ENCODE measurements around the gene OSBPL7. TPM values are rescaled to one million over a fixed set of nuclear protein-coding genes. Genes with fewer than 3 reads are reported as not detected.
A peak's percentile ranks its signal among the peaks of the same experiment; 100 is the strongest.

Gene OSBPL7
- total RNA-seq, 1 donor from 2014 or later = 3.7 TPM

DNA sequence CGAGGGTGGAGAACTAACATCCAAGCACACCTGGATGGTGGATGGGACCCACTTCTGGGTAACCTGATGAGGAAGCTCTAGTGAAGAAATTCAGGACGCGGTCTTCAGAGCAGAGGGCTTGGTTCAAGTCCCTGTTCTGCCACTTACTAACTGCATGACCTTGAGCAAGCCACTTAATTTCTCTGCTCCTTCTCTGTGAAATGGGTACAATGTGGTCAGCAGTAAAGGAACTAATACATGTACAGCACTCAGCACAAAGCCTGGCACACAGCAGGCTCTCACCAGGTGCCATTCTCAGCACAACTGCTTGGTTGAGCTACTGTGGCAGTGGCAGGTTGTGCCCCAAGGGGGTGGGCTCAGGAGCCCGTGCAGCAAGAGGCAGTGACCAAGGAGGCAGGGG lies 1.9 kb upstream of the OSBPL7 start:
- no peak for DNase-seq

DNA sequence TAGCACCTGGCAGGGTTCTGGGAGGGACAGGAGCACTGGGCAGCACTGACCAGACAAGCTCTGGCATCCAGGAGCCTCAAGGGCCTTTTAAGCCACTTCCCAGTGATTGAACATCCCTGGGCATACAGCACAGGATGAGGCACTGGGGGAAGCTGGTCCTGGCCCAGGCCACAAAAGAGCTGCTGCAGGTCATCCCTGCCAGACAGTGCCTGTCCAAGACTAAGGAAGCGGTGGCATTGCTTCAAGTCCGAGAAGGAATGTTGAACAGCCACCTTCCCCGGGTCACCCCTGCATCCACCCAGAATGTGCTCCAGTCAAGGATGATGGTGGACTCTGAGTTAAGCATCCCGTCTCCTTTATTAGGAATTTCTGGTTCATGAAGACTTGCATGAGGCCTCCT lies 1.2 kb upstream of the OSBPL7 start:
- DNase-seq = no peak

DNA sequence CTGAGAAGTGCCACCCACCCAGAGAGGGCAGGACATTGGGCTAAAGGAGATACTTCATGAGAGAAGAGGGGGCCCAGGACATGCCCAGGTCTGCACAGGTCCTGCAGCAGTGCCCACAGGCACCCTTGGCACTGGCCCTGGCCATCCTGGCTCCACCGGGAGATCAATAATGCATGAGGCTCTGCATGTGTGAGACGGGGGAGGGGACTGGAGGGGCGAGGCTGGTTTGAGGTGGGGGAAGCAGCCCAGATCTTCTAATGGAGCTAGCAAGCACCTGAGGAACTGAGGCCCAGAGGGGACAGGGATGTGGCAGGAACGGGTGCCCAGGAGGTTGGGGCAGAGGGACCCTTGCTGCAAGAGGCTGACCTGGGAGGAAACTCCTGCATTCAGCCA lies 567 bp downstream of the OSBPL7 start:
- no peak for DNase-seq

DNA sequence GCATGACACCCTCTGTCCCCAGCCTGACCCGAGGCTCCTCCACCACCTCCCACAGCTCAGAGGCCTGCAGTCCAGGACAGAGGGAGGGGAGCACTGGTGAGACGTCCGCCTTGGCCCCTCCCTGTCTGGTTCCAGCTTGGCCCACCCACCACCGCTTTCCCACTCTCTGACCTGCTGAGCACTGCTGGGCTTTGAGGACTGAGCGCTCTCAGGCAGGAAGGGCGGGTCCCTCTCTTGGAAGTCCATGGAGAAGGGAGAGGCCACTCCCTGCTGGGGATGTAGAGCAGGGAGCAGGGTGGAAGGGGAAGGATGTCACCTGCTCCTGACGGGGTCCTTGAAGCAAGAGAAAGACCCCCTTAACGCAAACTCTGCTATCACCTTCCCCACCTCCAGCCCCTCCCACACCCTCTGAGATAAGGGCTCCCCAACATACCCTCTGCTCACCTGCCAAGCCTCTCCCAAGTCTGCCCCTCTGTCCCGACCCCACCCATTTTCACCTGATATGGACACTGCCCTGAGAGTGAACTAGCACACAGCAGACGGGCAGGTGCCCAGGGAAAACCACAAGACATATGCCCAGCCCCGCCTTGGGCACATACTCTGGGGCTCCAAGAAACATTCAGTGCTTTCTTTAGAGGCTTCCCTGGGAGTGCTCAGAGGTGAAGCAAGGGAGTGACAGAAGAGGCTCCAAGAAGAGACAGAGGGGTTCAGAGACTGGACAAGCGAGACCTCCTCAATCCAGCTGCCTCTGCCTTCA lies 1.4 kb downstream of the OSBPL7 start:
- DNase-seq = no peak

DNA sequence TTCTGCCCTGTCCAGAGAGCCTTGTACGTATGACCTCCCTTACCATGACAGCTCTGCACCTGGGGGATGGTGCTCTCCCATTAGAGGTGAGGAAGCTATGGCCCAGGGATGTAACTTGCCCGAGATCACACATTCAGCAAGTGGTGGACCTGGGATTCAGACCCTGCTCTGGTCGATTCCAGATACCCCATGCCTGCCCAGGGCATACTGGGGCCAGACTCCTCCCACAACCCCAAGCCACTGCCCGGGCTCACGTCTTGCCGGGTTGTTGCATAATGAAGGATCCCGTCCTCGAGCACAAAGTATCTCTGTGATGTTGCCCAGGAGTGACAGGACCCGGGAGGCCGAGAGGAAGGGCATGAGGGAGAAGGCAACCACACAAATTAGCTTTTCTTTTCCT lies 2.1 kb downstream of the OSBPL7 start:
- DNase-seq = no peak

DNA sequence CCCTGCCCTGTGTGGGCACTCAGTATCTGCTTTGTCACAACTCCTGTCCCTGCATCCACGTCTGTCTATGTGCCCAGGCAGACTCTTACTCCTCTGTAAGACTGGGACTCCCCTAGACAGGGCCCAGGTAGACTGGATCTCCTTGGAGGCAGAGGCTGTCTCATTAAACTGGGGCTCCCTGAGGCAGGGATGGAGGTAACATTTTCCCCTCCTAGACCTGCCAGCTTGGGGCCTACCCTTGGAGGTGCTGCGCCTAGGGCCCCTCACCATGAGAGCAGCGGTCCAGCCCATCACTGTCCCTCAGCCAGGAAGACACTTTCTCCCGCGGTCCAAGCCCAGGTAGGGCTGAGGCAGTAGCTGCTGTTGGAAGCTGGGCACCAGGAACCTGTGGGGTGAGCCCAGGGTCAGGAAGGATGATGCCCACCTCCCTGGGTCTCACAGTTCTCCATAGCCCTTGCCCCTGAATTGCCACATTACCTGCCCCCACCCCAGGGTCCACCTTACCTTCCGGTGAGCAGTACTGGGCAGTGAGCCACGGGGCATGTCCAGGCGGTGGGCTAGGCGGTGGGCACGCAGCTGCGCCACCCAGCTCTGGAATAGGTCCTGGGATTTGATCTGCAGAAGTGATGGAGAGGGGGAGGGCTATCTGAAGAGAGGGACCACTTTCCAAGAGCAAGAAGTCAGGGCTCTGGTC lies 3.4 kb downstream of the OSBPL7 start:
- no peak for DNase-seq

DNA sequence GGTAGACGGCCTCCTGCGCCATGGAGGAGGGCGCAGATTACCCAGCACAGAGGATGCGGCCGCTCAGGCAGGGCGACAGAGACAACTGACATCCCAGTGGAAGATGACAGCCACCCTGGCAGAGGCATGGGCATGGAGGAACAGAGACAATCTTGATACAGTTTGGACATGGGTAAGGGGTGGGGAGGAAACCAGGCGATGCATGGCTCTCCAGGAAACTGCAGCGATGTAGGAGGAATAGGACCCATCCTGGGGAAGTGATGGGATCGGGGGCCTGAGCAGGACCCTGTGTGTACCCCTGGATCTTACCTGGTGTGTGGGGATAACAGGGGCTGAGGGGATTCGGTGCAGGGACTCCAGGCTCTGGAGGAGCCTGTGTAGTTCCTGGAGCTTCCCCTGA lies 4.6 kb downstream of the OSBPL7 start:
- DNase-seq = no peak

DNA sequence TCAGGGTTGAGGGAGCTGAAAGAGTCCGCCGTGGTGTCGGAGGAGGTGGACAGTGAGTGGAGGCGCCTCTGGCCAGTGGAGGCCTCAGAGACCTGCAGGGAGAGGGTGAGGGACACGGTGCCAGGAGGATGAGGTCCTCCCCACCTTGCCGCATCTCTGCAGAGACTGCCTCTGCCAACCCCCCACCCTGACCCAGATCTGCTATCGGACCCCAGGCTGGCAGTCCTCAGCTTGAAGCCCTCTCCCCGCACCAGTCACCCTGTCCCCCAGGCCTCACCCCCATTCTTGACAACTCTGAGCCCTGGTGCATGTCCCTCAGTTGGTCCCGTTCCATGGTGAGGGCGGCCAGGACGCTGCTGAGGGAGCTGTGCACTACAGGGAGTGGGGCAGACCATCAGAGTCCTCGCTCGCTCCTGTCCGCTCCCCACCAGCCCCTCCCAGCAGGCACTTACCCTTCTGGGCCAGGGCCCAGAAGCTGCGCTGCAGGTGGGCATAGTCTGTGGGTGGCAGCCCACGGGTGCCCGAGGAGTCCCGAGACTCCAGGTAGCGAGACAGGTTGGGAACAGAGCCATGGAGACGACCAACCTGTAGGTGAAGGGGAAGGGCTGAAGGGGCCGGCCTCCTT lies 5.4 kb downstream of the OSBPL7 start:
- no peak for DNase-seq

DNA sequence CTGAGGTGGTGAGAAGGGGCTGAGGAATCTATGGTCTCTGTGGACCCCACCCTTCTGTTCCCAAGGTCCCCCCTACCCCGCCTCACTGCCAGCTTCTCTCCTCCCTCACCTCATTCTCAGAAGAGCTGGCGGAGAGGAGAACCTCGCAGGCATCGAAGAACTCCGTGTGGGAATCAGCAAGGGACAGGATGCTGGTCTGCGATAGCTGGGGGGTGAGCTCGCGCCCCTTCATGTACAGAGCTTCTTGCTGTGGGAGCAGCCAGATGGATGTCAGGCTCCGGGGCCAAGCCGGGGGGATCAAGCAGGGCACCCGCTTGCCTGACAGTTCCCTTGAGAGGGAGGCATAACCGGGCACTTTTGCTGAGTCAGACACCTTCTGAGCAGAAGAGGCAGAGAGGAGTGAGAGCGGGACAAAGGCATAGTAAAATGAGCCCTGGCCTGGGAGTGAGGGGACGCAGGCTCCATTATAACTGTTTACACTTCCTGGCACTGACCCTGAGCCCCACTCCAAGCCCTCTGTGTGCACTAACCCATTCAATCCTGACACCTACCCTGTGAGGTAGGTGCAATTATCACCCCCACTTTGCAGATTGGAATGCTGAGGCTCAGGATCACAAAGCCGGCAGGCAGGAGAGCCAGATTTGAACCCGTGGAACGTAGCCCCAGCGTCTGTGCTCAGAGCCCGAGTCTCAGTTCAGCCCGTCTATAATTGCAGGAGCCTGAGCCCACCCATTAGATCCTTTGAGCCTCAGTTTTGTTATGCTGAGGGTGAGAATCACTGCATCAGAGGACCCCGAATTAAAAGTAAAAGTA lies 6.3 kb downstream of the OSBPL7 start:
- DNase-seq = no peak

DNA sequence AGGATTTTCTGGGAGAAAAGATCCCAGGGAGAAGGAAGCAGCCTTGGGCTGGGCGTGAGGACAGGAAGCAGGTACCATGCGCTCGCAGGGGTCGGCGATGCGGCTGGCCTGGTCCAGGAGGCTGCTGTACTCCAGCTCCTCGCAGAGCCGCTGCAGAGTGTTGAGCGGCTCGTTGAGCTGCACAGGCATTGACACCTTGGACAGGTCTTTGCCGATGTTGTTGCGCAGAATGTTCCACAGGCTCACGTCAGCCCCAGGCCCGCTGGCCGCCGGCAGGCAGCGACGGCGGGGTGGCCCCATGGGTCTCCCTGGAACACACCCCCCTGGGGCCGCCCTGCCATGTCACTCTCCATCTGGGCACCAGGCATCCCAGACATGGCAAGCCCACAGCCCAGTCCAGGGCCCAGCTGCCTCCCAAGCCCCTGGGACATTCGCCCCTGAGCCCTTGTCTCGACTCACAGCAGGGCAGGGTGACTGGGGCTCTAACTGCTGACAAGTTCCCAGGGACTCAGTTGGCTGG lies 8.0 kb downstream of the OSBPL7 start:
- DNase-seq = no peak

DNA sequence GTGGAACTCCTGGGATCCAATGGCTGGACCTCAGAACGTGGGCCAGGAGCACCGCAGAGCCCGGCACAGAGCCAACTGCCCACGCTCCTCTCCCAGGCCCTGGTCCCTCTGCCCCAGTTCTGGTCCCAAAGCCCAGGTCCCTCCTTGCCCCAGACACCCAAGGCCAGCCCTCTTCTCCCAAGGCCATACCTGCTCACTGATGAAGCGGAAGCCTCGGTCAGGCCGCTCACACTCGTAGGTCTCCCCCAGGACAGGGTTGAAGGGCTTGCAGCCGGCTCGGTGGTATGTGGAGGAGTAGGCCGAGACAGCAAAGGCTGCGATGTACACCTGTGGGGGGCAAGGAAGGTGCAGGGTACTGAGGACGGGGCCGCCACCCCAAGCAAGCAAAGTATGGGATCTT lies 8.5 kb downstream of the OSBPL7 start:
- no peak for DNase-seq

DNA sequence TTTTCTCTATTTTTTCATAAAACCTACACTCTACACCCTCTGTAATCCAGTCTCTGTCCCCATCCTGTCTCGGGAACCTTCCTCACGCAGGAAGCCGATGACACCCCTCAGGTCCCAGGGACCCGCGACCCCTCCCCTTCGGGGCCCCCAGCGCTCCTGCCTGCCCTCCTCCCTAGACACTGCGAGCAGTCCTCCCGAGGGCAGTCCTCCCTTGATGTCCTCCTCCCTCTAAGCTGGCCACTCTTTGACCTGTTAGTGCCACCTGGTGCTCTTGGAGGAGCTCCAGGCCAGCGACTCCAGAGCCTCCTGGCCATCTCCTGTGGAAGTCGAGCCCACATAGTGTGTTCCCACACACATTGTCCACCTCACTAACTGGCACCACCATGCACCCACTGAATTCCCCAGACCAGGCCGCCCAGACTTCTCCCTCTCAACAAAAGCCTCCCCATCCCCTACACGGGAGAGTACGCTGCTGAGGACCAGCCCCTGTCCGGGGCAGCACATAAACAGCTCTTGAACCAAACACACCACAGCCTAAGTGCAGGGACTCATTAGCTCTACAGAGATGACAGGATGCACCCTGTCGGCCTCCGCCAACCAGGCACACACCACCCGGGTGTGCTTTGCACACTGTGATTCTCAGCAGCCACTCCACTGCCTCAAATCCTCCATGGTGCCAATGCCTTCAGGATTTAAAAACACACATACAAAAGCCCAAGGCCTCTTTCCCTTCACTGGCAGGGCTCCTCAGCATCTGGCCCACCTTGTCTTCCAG lies 9.3 kb downstream of the OSBPL7 start:
- DNase-seq = no peak

DNA sequence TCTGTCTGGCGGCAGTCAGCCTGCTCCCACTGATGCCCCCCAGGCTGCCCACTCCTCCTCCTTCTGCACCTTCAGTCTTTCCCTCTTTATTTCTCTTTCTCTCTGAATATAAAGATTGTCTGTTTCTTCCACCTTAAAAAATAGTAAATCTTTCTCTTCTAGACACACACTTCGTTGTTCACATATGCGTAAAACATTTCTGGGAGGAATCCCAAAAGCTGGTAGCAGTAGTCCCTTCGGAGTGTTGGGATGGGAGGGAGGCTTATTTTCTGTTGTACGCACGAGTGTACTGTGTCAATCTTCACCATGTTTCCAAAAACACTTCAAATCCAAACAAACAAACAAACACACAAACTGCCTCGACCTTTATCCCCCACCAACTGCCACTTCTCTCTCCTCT lies 9.9 kb downstream of the OSBPL7 start:
- DNase-seq = peak; percentile 12

DNA sequence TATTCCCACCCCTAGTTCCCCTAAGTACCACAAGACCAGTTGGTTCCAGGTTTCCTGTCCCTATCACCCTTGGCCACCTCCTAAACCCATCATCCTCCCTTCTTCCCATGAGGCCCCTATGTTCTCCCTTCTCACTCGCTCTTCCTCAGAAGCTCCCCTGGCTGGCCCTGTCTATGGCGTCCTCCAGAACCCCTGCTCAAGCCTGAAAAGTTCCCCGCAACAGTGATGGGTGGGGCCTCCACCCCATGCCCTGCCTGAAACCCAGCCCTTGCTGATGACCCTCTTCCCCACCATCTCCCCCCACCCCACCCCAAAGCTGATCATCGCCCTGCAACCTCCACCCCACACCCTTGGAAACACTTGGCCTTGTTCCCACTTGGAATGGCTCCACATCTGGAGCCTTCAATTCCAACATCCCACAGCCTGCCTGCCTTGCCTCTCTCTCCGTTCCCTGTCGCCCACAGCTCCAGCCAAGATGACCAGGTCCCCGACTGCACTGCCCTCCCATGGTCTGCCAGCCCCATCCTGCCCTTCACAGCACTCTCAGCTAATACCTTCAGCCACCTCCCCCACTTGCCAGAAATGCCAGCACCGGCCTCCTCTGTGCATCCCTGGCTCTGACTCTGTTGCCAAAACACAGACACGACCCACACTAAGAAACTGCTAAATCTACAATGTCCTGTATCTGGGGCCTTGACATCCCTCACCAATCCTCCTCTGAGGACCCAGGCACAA lies 10.5 kb downstream of the OSBPL7 start:
- no peak for DNase-seq

DNA sequence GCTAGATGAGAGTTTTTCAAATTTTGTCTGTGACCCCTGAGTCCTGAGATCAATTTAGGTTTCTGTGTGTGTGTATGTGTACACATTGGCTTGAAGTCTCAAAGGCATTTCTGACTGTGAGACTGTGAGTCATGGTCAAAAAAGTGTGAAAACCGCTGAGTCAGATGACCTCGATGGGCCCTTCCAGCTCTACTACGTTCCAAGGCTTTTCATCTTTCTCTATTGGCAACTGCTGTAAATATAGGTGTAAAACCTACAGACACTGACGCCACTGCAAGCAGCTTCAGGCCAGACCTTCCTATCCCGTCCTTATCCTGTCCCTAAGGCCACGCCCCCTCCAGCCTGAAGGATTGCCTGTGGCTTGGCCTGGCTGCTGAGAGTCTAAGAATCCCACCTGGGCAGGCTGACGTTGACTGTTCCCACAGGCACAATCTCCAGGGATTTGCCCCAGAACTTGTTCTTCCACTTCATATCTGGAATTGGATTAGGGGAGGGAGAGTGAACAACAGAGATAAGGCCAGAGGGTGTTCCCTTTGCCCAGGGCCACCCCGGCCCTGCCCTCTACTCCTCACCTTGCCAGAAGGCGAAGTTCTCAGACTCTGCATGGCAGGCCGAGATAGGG lies 11.3 kb downstream of the OSBPL7 start:
- DNase-seq = no peak

DNA sequence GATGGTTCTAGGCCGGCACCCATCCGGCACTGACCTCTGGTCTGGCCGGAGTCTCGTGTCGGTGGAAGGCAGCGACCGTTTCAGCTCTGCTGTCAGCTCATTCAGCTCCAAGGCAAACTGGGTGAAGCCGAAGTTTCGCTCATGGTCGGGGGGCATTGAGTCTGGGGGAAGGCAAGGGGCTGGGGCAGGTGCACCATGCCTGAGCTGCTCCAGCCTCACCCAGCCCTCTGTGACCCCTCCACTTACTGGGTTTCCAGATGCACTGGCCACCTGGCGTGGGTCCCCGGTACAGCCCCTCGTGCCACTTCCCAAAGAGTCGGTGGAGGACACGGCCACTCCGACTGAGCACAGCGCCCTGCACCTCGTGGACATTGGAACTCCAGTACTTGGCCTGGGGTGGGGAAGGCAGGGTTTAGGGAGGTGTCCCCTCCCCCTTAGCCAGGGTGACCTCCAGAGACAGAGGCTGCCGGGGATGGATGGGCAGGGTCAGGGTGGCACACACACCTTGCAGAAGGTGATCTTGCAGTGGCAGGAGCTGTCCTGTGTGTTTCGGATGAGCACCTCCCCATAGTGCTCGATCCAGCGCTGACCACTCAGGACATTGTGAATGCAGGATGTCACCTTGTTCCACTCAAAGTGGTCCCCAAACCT lies 12.6 kb downstream of the OSBPL7 start:
- DNase-seq = no peak

DNA sequence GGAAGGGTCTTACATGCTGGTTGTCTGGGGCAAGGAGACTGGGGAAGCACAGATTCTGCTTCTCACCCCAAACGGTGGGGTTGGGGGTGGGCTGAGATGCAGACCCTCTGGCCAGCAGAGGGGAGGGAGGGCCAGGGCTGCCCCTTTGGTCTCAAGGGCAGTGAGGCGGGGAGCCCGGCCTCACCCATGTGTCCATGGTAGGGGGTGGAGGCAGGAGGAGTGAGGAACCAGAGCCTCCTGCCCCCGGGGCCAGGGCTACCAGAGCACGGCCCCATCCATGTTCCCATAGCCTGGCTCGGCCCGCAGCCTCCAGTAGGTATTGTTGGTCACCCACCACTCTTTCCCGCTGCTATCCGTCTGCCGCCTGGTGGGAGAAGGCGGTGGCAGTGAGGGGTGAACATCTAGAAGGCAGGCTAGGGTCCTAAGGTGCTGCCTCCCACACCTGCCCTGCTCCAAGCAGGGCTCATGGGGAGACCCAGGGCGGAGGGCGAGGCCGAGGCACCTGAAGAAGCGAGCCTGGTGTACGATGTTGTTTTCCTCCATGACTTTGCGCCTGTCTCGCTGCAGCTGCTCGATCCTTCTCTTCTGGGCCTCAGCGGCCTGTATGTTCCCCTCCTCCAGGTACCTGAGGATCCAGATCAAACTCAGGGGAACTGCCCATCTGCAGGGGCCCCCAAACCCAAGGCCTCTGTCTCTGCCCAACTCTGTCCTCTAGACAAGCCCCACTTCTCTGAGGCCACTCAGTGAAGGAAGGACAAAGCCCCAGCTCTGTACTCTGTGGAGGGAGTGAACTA lies 13.4 kb downstream of the OSBPL7 start:
- DNase-seq = no peak

DNA sequence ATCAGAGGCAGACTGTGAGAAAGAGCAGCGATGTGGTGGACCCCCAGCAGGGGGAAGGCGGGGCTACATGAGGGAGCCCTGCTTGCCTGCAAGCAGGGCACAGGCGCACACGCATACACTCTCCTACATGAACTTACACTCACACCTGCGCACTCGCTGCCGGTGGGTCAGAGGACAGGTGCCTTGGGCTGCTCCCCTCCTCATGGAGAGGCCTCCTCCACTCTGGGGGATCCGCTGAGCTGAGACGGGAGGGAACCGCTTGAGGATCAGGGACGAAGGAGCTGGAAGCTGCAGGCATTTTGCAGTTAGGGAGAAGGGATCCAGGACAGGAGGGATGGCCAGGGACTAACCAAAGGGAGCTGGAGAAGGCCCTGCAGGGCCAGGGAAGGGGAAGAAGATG lies 14.2 kb downstream of the OSBPL7 start:
- DNase-seq = no peak

DNA sequence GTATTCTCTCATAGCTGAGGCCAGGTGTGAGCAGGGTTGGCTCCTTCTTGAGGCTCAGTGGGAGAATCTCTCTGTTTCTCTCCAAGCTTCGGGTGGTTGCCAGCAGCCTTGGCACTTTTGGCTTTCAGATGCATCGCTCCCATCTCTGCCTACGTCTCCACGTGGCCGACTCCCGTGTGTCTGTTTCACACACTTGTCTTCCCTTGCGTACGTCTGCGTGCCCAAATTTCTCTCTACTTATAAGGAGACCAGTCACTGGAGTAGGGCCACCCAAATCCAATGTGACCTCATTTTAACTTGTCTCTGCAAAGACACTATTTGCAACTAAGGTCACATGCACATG lies 14.7 kb downstream of the OSBPL7 start:
- no peak for DNase-seq

All from skin of body (tissue), 2 donors.